Upper lobe of right lung (tissue), 1 donor: ENCODE results near the gene CEP120. TPM values are rescaled to one million over a fixed set of nuclear protein-coding genes. Genes with fewer than 3 reads are reported as not detected.

Source experiments
- ATAC-seq: fragments of 200-7000 bp; cut with Tn5 transposase; one replicate; pipeline ENCODE4 v1.9.1; 2020; ENCODE audit warnings: mild to moderate bottlenecking, moderate library complexity
- DNase-seq: peaks from one replicate; pipeline ENCODE4 v3.0.0-alpha.2; 2020
- H3K27ac ChIP-seq: fragments of 200-600 bp; one replicate; pipeline ENCODE4 v1.8.0; 2022
- H3K27me3 ChIP-seq: fragments of 200-600 bp; one replicate; pipeline ENCODE4 v1.8.0; 2022; ENCODE audit warnings: mild to moderate bottlenecking
- H3K36me3 ChIP-seq: fragments of 200-600 bp; one replicate; pipeline ENCODE4 v1.8.0; 2022
- H3K4me1 ChIP-seq: fragments of 200-600 bp; one replicate; pipeline ENCODE4 v1.8.0; 2022
- H3K4me3 ChIP-seq: fragments of 200-600 bp; one replicate; pipeline ENCODE4 v1.8.0; 2022; ENCODE audit warnings: mild to moderate bottlenecking
- H3K9me3 ChIP-seq: fragments of 200-600 bp; one replicate; pipeline ENCODE4 v1.8.0; 2022
- intact Hi-C: fragments of 100-400 bp; cut with DNase I; formaldehyde crosslinking; loops from one replicate; pipeline ENCODE4 v1.11.0; 2022
- total RNA-seq: library from RNA; stranded (reverse); fragmentation: NEBNext Ultra II Directional; extraction: Animal tissue kit (Norgen Biotek cat#: 25700); gene quantifications from one replicate; pipeline ENCODE4 v1.2.1, GENCODE V29; 2021
- TF ChIP-seq, protein P1 (sequence below): fragments of 200-600 bp; IDR thresholded peaks from one replicate; pipeline ENCODE4 v1.8.0; 2022; ENCODE audit warnings: antibody characterized with exemption
- donor health status: DM: no; HTN: yes; CAD: no; lungs with severe emphysema.

Gene CEP120
- total RNA-seq, 1 donor from 2014 or later: 19.5 TPM

- H3K27me3 ChIP-seq: no peaks in the 10 kb centered on the region
- ATAC-seq (no peak), DNase-seq (no peak)
- no peak overlapping the region for H3K4me3 ChIP-seq
- no peak overlapping the region for H3K27ac ChIP-seq
- H3K4me1 ChIP-seq: no peaks in the 10 kb centered on the region
- no peaks in the 10 kb centered on the region for H3K9me3 ChIP-seq
- H3K36me3 ChIP-seq: no peaks in the 10 kb centered on the region
- intact Hi-C loops: no loop called here
- TF ChIP-seq, protein P1, sequence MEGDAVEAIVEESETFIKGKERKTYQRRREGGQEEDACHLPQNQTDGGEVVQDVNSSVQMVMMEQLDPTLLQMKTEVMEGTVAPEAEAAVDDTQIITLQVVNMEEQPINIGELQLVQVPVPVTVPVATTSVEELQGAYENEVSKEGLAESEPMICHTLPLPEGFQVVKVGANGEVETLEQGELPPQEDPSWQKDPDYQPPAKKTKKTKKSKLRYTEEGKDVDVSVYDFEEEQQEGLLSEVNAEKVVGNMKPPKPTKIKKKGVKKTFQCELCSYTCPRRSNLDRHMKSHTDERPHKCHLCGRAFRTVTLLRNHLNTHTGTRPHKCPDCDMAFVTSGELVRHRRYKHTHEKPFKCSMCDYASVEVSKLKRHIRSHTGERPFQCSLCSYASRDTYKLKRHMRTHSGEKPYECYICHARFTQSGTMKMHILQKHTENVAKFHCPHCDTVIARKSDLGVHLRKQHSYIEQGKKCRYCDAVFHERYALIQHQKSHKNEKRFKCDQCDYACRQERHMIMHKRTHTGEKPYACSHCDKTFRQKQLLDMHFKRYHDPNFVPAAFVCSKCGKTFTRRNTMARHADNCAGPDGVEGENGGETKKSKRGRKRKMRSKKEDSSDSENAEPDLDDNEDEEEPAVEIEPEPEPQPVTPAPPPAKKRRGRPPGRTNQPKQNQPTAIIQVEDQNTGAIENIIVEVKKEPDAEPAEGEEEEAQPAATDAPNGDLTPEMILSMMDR: no peak
Observed at GRCh38 chr5:123359454-123360200, 63.6 kb downstream of the CEP120 start.

DNA sequence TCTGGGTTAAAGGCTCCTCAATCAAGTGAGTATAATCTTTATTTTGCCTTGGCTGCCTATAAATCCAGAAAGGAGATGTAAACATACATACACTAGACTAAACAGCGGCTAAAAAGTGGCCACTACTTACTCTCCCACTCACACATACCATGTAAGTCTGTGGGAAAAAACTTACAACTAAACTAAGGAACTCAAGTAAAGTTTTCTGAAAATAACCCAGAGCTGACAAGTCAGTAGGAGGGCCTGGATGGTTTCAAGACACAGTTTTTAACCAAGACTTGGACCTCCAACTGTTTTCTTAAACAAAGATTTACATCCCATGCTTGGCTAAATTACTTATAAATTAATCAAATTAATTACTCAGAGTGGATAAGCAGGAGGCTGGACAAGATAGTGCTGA lies 64.5 kb downstream of the CEP120 start:
- Histone ChIP-seq H3K9me3 (no peaks in the 10 kb centered on the region), H3K36me3 (no peaks in the 10 kb centered on the region), H3K27ac (no peak overlapping the region), H3K27me3 (no peaks in the 10 kb centered on the region), H3K4me1 (no peaks in the 10 kb centered on the region), H3K4me3 (no peak overlapping the region)
- TF ChIP-seq, protein P1: no peak
- DNase-seq (no peak), ATAC-seq (no peak)
- intact Hi-C loops: no loop called here

DNA sequence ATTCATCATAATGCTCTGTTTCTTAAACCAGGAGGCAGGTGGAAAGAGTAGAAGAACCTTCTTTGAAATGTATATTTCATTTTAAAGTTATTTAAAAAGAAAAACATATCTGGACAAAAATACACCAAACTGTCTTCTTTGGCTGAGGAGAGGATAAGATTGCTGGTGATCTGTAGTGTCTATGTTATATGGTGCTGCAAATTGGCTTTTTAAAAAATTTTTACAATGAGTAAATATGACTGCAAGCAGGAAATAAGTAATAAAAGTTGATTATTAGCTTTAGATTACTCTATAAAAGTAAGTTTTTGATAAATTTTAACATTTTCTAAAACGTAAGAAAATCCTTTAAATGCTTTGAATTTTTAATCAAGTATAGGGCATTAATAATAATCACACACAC lies 64.9 kb downstream of the CEP120 start:
- TF ChIP-seq, protein P1: no peak
- H3K9me3 ChIP-seq: no peaks in the 10 kb centered on the region
- no peaks in the 10 kb centered on the region for H3K27me3 ChIP-seq
- no peak for DNase-seq
- no peaks in the 10 kb centered on the region for H3K4me1 ChIP-seq
- ATAC-seq: no peak
- H3K4me3 ChIP-seq: no peak overlapping the region
- intact Hi-C loops: no loop called here
- H3K27ac ChIP-seq: no peak overlapping the region
- no peaks in the 10 kb centered on the region for H3K36me3 ChIP-seq

DNA sequence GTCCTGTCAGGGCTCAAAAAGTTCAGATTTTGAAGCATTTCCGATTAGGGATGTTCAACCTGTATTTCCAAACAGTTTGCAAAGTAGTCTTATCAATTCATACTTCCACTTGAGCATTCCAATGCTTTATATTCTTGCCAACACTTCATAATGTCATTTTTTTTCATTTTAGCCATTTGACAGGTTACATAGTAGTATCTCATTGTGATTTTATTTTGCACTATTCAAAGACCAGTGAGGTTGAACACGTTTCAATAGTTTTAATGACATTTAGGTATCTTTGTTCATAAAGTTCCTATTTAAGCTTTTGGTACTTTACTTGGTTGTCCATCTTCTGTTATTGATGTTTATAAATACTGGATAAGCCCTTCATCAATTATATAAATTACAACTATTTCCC lies 71.4 kb downstream of the CEP120 start:
- H3K9me3 ChIP-seq: no peaks in the 10 kb centered on the region
- H3K36me3 ChIP-seq: peaks cover 26% of the 10 kb centered on the region
- TF ChIP-seq, protein P1: no peak
- ATAC-seq: no peak
- H3K27ac ChIP-seq: no peak overlapping the region
- no peak overlapping the region for H3K4me3 ChIP-seq
- no peaks in the 10 kb centered on the region for H3K27me3 ChIP-seq
- H3K4me1 ChIP-seq: no peaks in the 10 kb centered on the region
- intact Hi-C loops: no loop called here
- no peak for DNase-seq

DNA sequence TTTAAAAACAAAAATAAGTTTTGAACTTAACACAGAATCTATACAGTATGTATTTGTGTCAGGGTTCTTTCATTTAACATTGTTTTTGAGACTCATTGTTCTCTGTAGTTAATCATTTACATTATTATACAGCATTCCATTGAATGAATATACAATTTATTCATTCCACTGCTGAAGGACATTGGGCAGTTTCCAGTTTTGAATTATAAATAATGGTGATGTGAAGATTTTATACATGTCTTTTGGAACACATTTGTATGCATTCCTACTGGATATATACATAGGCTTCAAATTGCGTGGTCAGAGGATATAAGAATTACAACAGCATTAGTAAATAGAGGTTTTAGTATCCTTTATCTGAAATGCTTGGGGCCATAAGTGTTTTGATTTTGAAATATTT lies 72.0 kb downstream of the CEP120 start:
- H3K36me3 ChIP-seq: peaks cover 26% of the 10 kb centered on the region
- no peak overlapping the region for H3K27ac ChIP-seq
- H3K9me3 ChIP-seq: no peaks in the 10 kb centered on the region
- TF ChIP-seq, protein P1: no peak
- H3K27me3 ChIP-seq: no peaks in the 10 kb centered on the region
- DNase-seq (no peak), ATAC-seq (no peak)
- no peak overlapping the region for H3K4me3 ChIP-seq
- intact Hi-C loops: no loop called here
- no peaks in the 10 kb centered on the region for H3K4me1 ChIP-seq

- H3K4me3 ChIP-seq: no peak overlapping the region
- no peaks in the 10 kb centered on the region for H3K4me1 ChIP-seq
- no peaks in the 10 kb centered on the region for H3K27me3 ChIP-seq
- intact Hi-C loops: no loop called here
- peaks cover 26% of the 10 kb centered on the region for H3K36me3 ChIP-seq
- TF ChIP-seq, protein P1: no peak
- ATAC-seq: no peak
- no peak for DNase-seq
- no peaks in the 10 kb centered on the region for H3K9me3 ChIP-seq
- no peak overlapping the region for H3K27ac ChIP-seq
Observed at GRCh38 chr5:123350742-123351141, 72.5 kb downstream of the CEP120 start.
